Inflammatory macrophage treated with lipopolysaccharide for 1 hour (primary cell): ENCODE results near the gene B4GALT5.

Experiments
- DNase-seq, 2 donors: peaks; one replicate each; pipeline ENCODE4 v3.0.0-alpha.2; 2020 to 2022

The B4GALT5 gene

DNA sequence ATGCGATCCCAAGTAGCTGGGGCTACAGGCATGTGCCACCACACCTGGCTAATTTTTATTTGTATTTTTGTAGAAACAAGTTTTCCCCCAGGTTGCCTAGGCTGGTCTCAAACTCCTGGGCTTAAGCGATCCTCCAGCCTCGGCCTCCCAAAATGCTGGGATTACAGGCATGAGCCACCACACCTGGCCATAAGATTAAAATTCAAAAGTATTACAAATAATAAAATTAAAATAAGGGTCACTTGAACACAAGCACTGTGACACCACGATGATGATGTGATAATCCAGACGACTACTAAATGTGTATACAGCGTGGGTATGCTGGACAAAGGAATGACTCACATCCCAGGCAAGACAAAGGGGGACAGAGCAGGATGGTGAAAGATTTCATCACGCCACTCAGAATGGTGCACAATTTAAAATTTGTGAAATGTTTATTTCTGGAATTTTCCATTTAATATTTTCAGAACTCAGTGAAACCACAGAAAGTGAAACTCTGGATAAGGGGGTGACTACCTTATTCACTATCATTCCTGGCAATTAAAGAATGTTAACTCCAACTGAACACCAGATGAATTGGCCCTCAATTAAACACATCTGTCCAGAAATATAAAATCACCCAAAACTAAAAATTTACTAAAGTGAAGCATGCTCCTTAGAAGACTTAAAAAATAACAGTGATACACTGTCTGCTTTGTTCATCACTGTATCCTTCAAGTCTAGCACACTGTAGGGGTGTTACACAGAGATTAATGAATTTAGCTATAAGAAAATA is 13.1 kb downstream of the B4GALT5 start:
- DNase-seq: peak; percentile 89 to 90

DNA sequence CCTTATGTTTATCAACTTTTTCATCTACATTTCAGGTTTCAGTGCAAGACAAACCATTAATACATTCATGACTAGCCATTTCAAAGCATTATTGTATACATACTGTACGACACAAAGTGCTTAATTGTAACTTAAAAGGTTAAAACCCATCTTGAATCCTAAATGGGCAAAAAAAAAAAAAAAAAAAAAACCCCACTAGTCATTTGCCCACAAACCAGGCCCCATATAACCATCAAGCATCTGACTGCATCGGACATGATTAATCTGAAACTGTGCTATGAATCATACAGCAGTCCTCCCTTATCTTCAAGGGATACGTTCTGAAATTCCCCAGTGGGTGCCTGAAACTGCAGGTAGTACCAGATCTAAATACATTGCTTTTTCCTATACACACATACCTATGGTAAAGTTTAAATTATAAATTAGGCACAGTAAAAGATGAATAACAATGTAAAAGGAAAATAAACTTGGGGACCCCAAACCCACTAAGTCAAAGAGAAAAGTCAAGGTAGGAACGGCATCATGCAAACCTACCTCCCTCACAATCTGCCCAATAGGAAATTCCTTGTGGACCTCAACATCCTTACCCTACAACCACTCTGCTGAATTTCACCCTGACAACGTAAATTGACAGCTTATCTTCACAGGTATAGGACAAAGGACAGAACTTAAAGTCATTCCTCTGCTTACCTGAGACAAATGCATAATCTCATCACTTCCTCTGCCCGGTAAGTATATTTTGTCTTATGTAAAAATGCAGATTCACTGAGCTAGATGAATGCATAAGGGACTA is 14.3 kb downstream of the B4GALT5 start:
- DNase-seq: peak; percentile 63 to 72

GRCh38 chr20:49698477-49698876 is 15.2 kb downstream of the B4GALT5 start:
- no peak for DNase-seq

DNA sequence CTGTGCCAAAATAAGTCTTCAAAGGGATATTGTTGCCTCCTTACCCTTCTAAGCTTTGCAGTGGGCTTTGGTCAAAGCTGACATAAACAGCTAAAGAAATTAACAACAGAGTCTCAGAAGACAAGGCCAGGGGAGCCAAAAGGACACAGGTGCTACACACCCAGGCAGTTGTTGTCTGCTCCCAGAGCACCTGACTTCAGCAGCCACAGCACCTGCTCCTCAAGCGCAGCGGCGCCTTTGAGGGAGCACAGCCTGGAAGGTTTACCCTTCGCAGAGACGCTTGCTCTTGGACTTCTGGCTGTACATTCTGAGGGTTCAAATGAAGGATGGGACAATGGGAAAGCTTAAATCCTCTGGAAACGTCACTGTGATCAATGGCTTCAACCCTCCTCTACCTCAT is 16.6 kb downstream of the B4GALT5 start:
- no peak for DNase-seq

GRCh38 chr20:49696594-49696993 is 17.1 kb downstream of the B4GALT5 start:
- DNase-seq: no peak

DNA sequence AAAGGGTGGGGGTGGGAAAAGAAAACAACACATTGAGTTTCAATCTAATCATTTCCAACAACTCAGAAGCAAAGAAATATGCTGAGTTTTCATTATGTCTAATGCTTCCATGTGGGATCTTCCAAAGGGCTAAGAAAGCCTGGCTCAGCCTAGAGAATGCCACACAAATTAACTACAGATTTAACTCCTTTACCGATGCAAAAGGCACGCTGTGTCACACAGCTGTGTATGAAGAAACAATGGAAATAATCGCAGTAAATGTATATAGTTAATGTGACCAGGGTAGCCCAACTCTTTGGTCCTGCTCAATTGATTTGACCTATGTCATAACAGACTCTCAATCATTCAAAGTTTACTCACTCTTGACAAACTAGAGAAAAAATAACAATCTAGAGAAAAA is 17.8 kb downstream of the B4GALT5 start:
- DNase-seq: no peak

DNA sequence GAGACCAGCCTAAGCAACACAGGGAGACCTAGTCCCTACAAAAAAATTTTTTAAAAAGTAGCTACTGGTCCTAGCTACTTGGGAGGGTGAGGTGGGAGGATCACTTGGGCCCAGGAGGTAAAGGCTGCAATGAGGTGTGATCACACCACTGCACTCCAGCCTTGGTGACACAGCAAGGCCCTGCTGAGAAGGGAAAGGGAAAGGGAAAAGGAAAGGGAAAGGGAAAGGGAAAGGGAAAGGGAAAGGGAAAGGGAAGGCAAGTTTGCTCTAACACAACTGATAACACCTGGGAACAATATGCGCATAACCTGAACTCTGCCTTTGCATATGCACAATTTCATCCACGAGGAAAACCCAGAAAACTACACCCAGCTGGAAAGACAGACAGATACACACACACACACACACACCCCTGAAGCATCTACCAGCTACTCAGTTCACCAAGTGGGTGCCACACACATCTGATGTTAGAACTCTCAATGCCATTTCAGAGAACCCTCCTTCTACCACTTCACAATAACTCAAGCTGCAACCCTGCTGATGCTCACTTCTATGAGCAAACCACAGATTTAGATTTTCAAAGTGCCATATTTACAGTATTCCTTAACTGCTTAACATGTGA is 19.1 kb downstream of the B4GALT5 start:
- DNase-seq: peak; percentile 47 to 78

GRCh38 chr20:49693435-49694171 is 20.1 kb downstream of the B4GALT5 start:
- DNase-seq: no peak

- no peak for DNase-seq
Observed at GRCh38 chr20:49692941-49693340, 20.7 kb downstream of the B4GALT5 start.

GRCh38 chr20:49691818-49692568 is 21.7 kb downstream of the B4GALT5 start:
- no peak for DNase-seq

- no peak for DNase-seq
Observed at GRCh38 chr20:49690899-49691620, 22.6 kb downstream of the B4GALT5 start.

DNA sequence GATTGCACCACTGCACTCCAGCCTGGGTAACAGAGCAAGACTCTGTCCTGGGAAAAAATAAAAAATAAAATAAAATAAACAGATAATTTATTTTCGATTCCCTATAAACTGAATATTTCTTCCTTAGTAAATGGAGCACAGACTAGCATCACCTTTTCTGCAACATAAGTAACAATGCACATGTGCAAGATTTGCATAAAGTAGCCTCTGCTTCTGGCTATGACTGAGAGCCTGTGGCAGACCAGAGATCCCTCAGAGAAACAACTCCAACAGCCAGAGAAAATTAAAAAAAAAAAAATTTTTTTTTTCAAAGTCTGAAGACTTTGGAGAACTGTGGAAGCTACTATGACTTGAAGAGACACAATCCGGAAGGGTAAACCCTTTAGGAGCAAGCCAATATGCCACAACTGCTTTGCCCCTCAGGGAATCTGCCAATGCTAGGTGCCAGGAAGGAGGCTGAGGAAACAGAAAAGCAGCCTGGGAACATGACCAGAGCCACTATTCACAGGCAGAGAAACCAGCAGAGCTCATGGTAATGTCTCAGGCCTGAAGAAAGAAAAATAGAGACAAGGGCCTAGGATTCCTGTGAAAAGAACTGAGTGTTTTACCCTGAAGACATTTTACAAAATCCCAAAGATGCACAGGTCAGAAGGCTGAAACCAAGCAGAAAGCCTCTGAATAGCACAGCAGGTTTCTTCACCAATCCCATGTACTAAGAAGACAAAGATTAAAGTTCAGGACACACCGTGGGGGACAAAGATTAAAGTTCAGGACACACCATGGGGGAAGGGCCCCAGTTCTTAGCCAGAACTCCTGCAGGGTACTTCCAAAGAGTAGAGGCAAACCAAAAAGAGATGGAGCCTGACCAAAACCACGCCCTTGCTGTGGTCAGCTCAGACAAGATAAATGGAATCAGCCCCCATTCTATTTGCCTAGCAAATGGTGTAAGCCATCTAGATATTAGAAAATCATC is 25.8 kb downstream of the B4GALT5 start:
- no peak for DNase-seq

GRCh38 chr20:49685809-49686208 is 27.9 kb downstream of the B4GALT5 start:
- peak; percentile 38 to 47 for DNase-seq

DNA sequence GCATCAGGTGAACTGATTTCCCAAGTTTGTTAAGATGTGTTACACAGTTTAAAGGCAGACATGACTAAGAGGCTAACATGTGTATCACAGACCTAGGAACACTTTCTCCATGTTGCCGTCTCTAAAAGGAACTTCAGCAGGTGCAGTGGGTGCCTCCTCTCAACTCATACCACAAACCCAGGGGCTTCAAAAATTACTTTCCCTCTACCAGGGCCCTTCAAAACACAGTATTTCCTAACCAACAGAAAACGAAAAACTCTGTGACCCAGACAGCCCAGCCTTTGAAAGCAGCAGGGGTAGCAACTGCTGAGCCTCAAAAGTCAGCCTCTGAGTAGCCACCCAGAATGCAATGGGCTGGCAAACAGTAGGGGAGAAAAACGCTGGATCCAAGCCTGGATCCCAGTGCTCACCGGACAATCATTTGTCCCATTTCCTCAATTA is 28.5 kb downstream of the B4GALT5 start:
- no peak for DNase-seq

DNA sequence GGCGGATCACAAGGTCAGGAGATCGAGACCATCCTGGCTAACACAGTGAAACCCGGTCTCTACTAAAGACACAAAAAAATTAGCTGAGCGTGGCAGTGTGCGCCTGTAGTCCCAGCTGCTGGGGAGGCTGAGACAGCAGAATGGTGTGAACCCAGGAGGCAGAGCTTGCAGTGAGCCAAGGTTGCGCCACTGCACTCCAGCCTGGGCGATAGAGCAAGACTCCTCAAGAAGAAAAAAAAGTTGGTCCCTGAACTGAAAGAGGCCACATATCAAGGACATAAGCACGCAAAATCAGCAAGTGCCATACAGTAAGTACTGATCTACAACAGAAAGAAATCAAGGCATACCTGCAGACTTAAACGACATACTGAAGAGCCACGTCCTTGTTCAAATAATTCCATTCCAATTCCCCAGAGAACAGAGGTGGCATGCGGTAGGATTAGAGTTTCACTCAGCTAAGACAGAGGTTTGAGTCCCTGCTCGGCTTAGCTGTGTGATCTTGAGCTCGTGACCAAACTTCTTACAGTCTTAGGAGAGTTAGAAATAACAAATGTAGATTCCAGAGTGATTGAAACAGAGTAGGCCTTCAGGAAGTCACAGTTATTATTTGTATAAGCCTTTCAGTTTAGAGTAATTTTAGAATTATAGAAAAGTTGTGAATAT is 29.2 kb downstream of the B4GALT5 start:
- DNase-seq: no peak

- DNase-seq: no peak
Observed at GRCh38 chr20:49682798-49683197, 30.9 kb downstream of the B4GALT5 start.

DNA sequence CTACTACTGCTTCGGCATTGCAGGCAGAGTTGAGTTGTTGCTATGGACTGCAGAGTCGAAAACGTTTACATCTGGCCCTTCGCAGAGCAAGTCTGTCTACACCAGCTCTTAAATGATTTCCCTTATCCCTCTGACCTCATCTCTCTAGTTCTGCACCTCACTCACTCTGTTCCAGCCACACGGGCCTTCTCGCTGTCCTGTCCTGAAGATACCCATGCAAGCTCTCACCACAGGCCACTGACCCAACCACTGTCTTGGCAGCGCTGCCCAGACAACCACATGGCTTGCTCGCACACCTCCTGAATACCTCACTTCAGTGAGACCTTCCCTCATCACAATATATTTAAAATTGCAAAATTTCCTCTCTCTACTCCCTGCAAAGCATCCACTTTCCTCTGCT is 31.4 kb downstream of the B4GALT5 start:
- DNase-seq: no peak

DNA sequence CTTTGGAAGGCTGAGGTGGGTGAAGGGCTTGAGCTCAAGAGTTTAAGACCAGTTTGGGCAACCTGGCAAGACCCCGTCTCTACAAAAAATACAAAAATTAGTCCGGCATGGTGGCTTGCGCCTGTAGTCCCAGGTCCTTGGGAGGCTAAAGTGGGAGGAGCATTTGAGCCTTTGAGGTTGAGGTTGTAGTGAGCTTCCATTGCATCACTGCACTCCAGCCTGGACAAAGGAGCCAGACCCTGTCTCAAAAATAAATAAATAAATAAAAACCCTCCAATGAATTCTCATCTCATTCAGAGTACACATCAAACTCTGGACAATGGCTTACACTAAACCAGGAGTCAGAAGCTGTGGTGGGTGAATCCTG is 31.8 kb downstream of the B4GALT5 start:
- no peak for DNase-seq

GRCh38 chr20:49680484-49680883 is 33.2 kb downstream of the B4GALT5 start:
- peak in 1 of 2 donors; percentile 52 for DNase-seq

DNA sequence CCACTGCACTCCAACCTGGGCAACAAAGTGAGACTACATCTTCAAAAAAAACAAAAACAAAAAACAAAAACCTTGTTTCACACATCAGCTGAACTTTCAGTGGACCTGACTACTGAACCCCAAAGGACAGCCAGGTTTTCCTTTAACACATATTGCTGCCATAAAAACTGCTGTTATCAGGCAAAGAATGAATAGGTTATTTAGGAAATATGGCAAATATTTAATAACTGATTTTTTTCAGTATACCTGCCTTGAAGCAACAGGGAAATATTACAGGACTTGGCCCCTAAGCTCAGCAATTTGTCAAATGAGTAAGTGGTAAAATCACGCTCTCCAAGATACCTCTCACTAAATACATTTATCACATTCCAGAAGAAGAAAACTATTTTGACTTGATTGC is 34.0 kb downstream of the B4GALT5 start:
- DNase-seq: no peak
